DMS79 treated with DMSO at 0.1 percent for 48 hours (cell line): Measurements from ENCODE around the gene TRMT10C.
A peak's percentile ranks its signal among the peaks of the same experiment; 100 is the strongest.
"Not testable (repeated sequence)": the region's sequence is repeated elsewhere in the genome, so short reads cannot be mapped to it uniquely, and the experiment has no call there.

Experiments used
- DNase-seq: peaks from one replicate; lab custom pipeline; 2025; lab: John Stamatoyannopoulos, UW

The TRMT10C gene

GRCh38 chr3:101561630-101562328 is at the start of gene TRMT10C:
TSS of gene TRMT10C (plus strand) at chr3:101561868. CDS start at chr3:101564782, 2,914 bp downstream.
- DNase-seq = peak; percentile 82

GRCh38 chr3:101512396-101512645 is 49.3 kb upstream of the TRMT10C start:
- no peak for DNase-seq

- peak; percentile 75 for DNase-seq
Measured at GRCh38 chr3:101512646-101513418, 48.8 kb upstream of the TRMT10C start, which contains the start of gene SENP7. TSS of gene SENP7 (minus strand) at chr3:101513212. CDS start at chr3:101513130, 82 bp downstream.

GRCh38 chr3:101513419-101513986 is 48.2 kb upstream of the TRMT10C start:
- no peak for DNase-seq

- no peak for DNase-seq
Measured at GRCh38 chr3:101518421-101518871, 43.2 kb upstream of the TRMT10C start.

GRCh38 chr3:101519685-101520365 is 41.8 kb upstream of the TRMT10C start:
- no peak for DNase-seq

GRCh38 chr3:101521211-101521701 is 40.4 kb upstream of the TRMT10C start:
- DNase-seq = no peak

- no peak for DNase-seq
Measured at GRCh38 chr3:101527441-101527840, 34.2 kb upstream of the TRMT10C start.

- no peak for DNase-seq
Measured at GRCh38 chr3:101527906-101528305, 33.8 kb upstream of the TRMT10C start.

- DNase-seq = no peak
Measured at GRCh38 chr3:101529816-101530685, 31.6 kb upstream of the TRMT10C start.

- DNase-seq = no peak
Measured at GRCh38 chr3:101530686-101531047, 31.0 kb upstream of the TRMT10C start.

GRCh38 chr3:101531473-101532086 is 30.1 kb upstream of the TRMT10C start:
- DNase-seq = no peak

- no peak for DNase-seq
Measured at GRCh38 chr3:101532783-101533602, 28.7 kb upstream of the TRMT10C start.

- no peak for DNase-seq
Measured at GRCh38 chr3:101533603-101533968, 28.1 kb upstream of the TRMT10C start.

- DNase-seq = no peak
Measured at GRCh38 chr3:101535221-101535620, 26.4 kb upstream of the TRMT10C start.

GRCh38 chr3:101536266-101536665 is 25.4 kb upstream of the TRMT10C start:
- DNase-seq = no peak

- DNase-seq = not testable (repeated sequence)
Measured at GRCh38 chr3:101536955-101537354, 24.7 kb upstream of the TRMT10C start.

- DNase-seq = no peak
Measured at GRCh38 chr3:101542957-101543356, 18.7 kb upstream of the TRMT10C start.

- DNase-seq = no peak
Measured at GRCh38 chr3:101544161-101544850, 17.4 kb upstream of the TRMT10C start.
